Activated CD4-positive, alpha-beta T cell treated with anti-CD3 and anti-CD28 coated beads for 36 hours (primary cell): Measurements from ENCODE around the gene PLOD3. TPM values are rescaled to one million over a fixed set of nuclear protein-coding genes. Genes with fewer than 3 reads are reported as not detected.
A peak's percentile ranks its signal among the peaks of the same experiment; 100 is the strongest.
"Not testable (repeated sequence)": the region's sequence is repeated elsewhere in the genome, so short reads cannot be mapped to it uniquely, and the experiment has no call there.

Experiments used
- ATAC-seq: fragments of 200-7000 bp; cut with Tn5 transposase; one replicate; pipeline ENCODE4 v1.10.0; 2021; ENCODE audit warnings: mild to moderate bottlenecking, moderate library complexity
- CTCF ChIA-PET: fragments of 350-600 bp; sonication (Branson Sonifier 250); formaldehyde crosslinking; loops from one replicate; lab custom pipeline; 2021; ENCODE audit warnings: antibody characterized with exemption; lab: Charles Lee
- POLR2A ChIA-PET: fragments of 350-600 bp; sonication (Branson Sonifier 250); formaldehyde crosslinking; loops from one replicate; lab custom pipeline; 2021; ENCODE audit warnings: antibody characterized with exemption, inconsistent platforms; lab: Charles Lee
- DNase-seq: peaks from one replicate; pipeline ENCODE4 v3.0.0-alpha.2; 2020
- H3K27ac Mint-ChIP-seq: one replicate; pipeline ENCODE4 v1.8.0; 2021; ENCODE audit warnings: mixed read lengths
- H3K27me3 Mint-ChIP-seq: one replicate; pipeline ENCODE4 v1.8.0; 2021; ENCODE audit warnings: mixed read lengths
- H3K36me3 Mint-ChIP-seq: one replicate; pipeline ENCODE4 v1.8.0; 2021; ENCODE audit warnings: low read depth, mixed read lengths
- H3K4me1 Mint-ChIP-seq: one replicate; pipeline ENCODE4 v1.8.0; 2021; ENCODE audit warnings: mixed read lengths
- H3K4me3 Mint-ChIP-seq: one replicate; pipeline ENCODE4 v1.8.0; 2021; ENCODE audit warnings: mild to moderate bottlenecking, moderate library complexity, mixed read lengths
- H3K9me3 Mint-ChIP-seq: one replicate; pipeline ENCODE4 v1.8.0; 2021; ENCODE audit warnings: low read depth, mixed read lengths
- intact Hi-C, 2 experiments: fragments of 100-400 bp; cut with DNase I in 1 of 2; cut with micrococcal nuclease in 1 of 2; formaldehyde crosslinking; loops; one replicate each; pipeline versions ENCODE4 v1.14.2 to v1.15.1; 2022 to 2024; cut with DNase I, micrococcal nuclease
- total RNA-seq, 2 experiments: library from RNA; stranded (reverse); gene quantifications; one replicate each; pipeline ENCODE4 v1.2.3, GENCODE V29; 2021

Gene PLOD3
- 10 to 100 TPM; 30.7 to 35.9 TPM for total RNA-seq

DNA sequence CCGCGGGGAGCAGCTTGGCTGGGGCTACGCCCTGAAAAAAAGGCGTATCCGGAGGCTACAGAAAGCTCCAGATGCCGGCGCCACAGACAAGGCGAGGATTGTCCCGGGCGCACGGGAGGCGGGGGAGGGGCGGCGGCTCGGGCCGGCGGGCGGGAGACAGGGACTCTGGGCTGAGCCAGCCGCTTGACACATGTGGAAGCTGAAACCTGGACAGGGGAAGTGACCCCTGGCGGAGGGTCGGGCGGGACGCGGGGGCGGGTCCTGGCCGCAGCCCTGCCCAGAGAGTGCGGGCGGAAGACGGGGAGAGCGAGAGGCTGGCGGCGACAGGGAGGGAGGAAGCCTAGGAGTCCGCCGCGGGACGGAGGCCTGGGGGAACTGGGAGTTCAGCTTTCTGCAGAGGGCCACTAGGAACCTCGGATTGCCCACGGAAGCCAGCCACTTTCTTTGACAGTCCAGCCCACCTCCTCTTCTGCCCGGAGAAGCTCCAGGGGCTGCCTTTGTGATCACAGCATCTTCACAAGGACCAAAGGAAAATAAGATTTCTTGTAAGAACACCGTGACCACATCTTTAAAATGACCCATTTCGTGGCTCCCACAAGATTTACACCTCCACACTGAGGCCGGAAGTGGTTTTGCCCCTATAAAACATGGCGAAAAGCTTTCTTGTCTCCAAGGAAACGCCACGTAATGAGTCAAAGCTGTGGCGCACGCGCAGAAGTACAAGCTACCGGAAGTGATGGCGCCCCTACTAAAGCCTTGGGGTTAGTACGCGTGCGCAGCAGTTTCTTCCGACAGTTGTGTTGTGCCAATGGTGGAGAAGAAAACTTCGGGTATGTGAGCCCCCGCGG is at the start of gene PLOD3, which contains the start of gene ZNHIT1:
TSS of gene PLOD3 (minus strand) at position 194 of the 848 bp plus-strand sequence. CDS start 307 bp downstream, outside the sequence.
TSS of gene ZNHIT1 (plus strand) at position 778 of the 848 bp plus-strand sequence. CDS start at position 809, 31 bp downstream.
- Mint-ChIP-seq H3K4me3 (peak within 1 kb of the TSS; percentile 99), H3K4me1 (peaks cover 31% of the 10 kb centered on the region), H3K36me3 (peaks cover 18% of the 10 kb centered on the region), H3K27me3 (no peaks in the 10 kb centered on the region), H3K9me3 (no peaks in the 10 kb centered on the region), H3K27ac (peak within 1 kb of the TSS; percentile 85)
- CTCF ChIA-PET: interaction anchor here (0.6 to 4.3 kb wide), 15 partner anchors 9 to 512 kb away, joined by 3 to 38 read pairs (median 6); partner anchors contain the start of genes FIS1 and POP7
- intact Hi-C loops: loop anchor here (1.0 to 10.0 kb wide), 12 partner anchors 27 to 510 kb away; partner anchors contain the start of genes AP1S1 (in 1 of the 2), IFT22 (in 1 of the 2), POP7 (in 1 of the 2) and SRRT (in 1 of the 2)
- POLR2A ChIA-PET: interaction anchor here (0.5 to 1.6 kb wide), 7 partner anchors 9 to 1920 kb away, joined by 3 to 9 read pairs (median 3); partner anchors contain the start of genes POP7 and SRRT
- DNase-seq (peak; percentile 97), ATAC-seq (peak; percentile 88)

- Mint-ChIP-seq H3K4me1 (no peaks in the 10 kb centered on the region), H3K4me3 (no peak overlapping the region), H3K27ac (no peak overlapping the region), H3K27me3 (peaks cover 4% of the 10 kb centered on the region), H3K36me3 (no peaks in the 10 kb centered on the region), H3K9me3 (no peaks in the 10 kb centered on the region)
- intact Hi-C loops: no loop called here
- ChIA-PET POLR2A (no interaction called here), CTCF (interaction anchor here (1.0 kb wide), 1 partner anchor 17 kb away, joined by 3 read pairs; no protein-coding TSS in a partner anchor)
- no peak for DNase-seq
- no peak for ATAC-seq
Measured at GRCh38 chr7:101265622-101266516, 48.5 kb upstream of the PLOD3 start.

- H3K36me3 Mint-ChIP-seq, POLR2A ChIA-PET, H3K9me3 Mint-ChIP-seq, intact Hi-C loops, DNase-seq, H3K4me3 Mint-ChIP-seq, CTCF ChIA-PET, ATAC-seq, H3K4me1 Mint-ChIP-seq, H3K27me3 Mint-ChIP-seq, H3K27ac Mint-ChIP-seq: not testable (repeated sequence)
Measured at GRCh38 chr7:101264102-101264706, 46.8 kb upstream of the PLOD3 start.

GRCh38 chr7:101258243-101258731 is 40.9 kb upstream of the PLOD3 start:
- DNase-seq (no peak), ATAC-seq (no peak)
- H3K27me3 Mint-ChIP-seq: peaks cover 5% of the 10 kb centered on the region
- POLR2A ChIA-PET: interaction anchor here (0.5 kb wide), 1 partner anchor 151 kb away, joined by 3 read pairs; no protein-coding TSS in a partner anchor
- no peak overlapping the region for H3K27ac Mint-ChIP-seq
- H3K4me1 Mint-ChIP-seq: no peaks in the 10 kb centered on the region
- intact Hi-C loops: no loop called here
- no peaks in the 10 kb centered on the region for H3K36me3 Mint-ChIP-seq
- no peaks in the 10 kb centered on the region for H3K9me3 Mint-ChIP-seq
- CTCF ChIA-PET: interaction anchor here (0.6 to 2.0 kb wide), 6 partner anchors 24 to 624 kb away, joined by 3 to 6 read pairs (median 3); no protein-coding TSS in a partner anchor
- no peak overlapping the region for H3K4me3 Mint-ChIP-seq

DNA sequence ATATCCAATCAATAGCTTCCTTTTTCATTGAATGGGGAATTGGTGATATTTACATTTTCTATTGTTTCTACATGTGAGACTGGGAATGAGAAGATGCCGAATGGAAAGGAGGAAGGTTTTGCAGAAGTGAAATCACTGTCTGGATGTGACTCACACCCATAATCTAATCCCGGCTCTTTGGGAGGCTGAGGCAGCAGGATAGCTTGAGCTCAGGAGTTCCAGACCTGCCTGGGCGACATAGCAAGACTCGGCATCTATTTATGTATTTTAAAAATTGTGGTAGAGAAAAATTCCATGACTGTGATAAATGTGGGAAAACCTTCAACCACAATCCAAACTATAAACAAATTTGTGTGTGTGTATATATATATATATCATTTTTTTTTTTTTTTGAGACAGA is 38.4 kb upstream of the PLOD3 start:
- intact Hi-C loops: no loop called here
- ChIA-PET CTCF (interaction anchor here (0.7 to 5.2 kb wide), 4 partner anchors 11 to 1069 kb away, joined by 3 to 44 read pairs (median 6); partner anchors contain the start of gene FIS1), POLR2A (interaction anchor here (0.6 kb wide), 1 partner anchor 1207 kb away, joined by 7 read pairs; no protein-coding TSS in a partner anchor)

DNA sequence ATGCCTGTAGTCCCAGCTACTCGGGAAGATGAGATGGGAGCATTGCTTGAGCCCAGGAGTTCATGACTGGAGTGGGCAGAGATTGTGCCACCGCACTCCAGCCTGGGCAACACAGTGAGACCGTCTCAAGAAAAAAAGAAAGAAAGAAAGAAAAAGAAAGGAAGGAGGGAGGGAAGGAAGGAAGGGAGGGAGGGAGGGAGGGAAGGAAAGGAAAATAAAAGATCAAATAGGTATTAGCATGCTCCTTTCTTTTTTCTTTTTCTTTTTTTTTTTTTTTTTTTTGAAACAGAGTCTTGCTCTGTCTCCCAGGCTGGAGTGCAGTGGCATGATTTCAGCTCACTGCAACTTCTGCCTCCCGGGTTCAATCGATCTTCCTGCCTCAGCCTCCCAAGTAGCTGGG is 35.8 kb upstream of the PLOD3 start:
- H3K27ac Mint-ChIP-seq, ATAC-seq, DNase-seq, H3K36me3 Mint-ChIP-seq, POLR2A ChIA-PET, H3K27me3 Mint-ChIP-seq, H3K9me3 Mint-ChIP-seq: not testable (repeated sequence)
- CTCF ChIA-PET: interaction anchor here (1.3 to 5.2 kb wide), 2 partner anchors 9 to 37 kb away, joined by 5 to 44 read pairs; partner anchors contain the start of gene FIS1
- H3K4me1 Mint-ChIP-seq: peaks cover 21% of the 10 kb centered on the region
- intact Hi-C loops: loop anchor here in 1 of 2 experiments (2.0 kb wide), 1 partner anchor 34 kb away; the partner anchor contains the start of gene ZNHIT1
- H3K4me3 Mint-ChIP-seq: peak overlapping the region; percentile 96

More for the DNA sequence above, 38.4 kb upstream of the PLOD3 start:
- Mint-ChIP-seq H3K9me3 (no peaks in the 10 kb centered on the region), H3K36me3 (peaks cover 7% of the 10 kb centered on the region), H3K27ac (no peak overlapping the region), H3K27me3 (peaks cover 5% of the 10 kb centered on the region), H3K4me1 (peaks cover 11% of the 10 kb centered on the region), H3K4me3 (no peak overlapping the region)
- ATAC-seq (no peak), DNase-seq (no peak)

GRCh38 chr7:101251871-101252659 is 34.7 kb upstream of the PLOD3 start:
- peak overlapping the region; percentile 96 for H3K27ac Mint-ChIP-seq
- POLR2A ChIA-PET: interaction anchor here (0.9 to 1.0 kb wide), 2 partner anchors 8 to 34 kb away, joined by 3 read pairs; partner anchors contain the start of genes PLOD3 and ZNHIT1
- H3K4me3 Mint-ChIP-seq: peak overlapping the region; percentile 96
- CTCF ChIA-PET: interaction anchor here (0.6 to 5.2 kb wide), 5 partner anchors 8 to 108 kb away, joined by 3 to 44 read pairs (median 10); partner anchors contain the start of genes FIS1, PLOD3 and ZNHIT1
- H3K4me1 Mint-ChIP-seq: peaks cover 26% of the 10 kb centered on the region
- no peaks in the 10 kb centered on the region for H3K9me3 Mint-ChIP-seq
- H3K36me3 Mint-ChIP-seq: peaks cover 14% of the 10 kb centered on the region
- peaks cover 5% of the 10 kb centered on the region for H3K27me3 Mint-ChIP-seq
- intact Hi-C loops: loop anchor here (1.0 to 2.0 kb wide), 8 partner anchors 8 to 666 kb away; partner anchors contain the start of genes TRIM56 (in 2 of the 2), ZNHIT1 (in 2 of the 2), AP1S1 (in 1 of the 2) and FBXO24 (in 1 of the 2)
- ATAC-seq (peak; percentile 100), DNase-seq (peak; percentile 99)

- ATAC-seq (no peak), DNase-seq (no peak)
- Mint-ChIP-seq H3K4me3 (peak overlapping the region; percentile 96), H3K27me3 (peaks cover 3% of the 10 kb centered on the region), H3K27ac (peak overlapping the region; percentile 42), H3K9me3 (no peaks in the 10 kb centered on the region), H3K4me1 (peaks cover 33% of the 10 kb centered on the region), H3K36me3 (peaks cover 19% of the 10 kb centered on the region)
- POLR2A ChIA-PET: interaction anchor here (0.5 to 0.7 kb wide), 2 partner anchors 22 to 355 kb away, joined by 3 read pairs; no protein-coding TSS in a partner anchor
- CTCF ChIA-PET: no interaction called here
- intact Hi-C loops: no loop called here
Measured at GRCh38 chr7:101250324-101250723, 32.9 kb upstream of the PLOD3 start.

- ATAC-seq (no peak), DNase-seq (no peak)
- peaks cover 44% of the 10 kb centered on the region for H3K4me1 Mint-ChIP-seq
- no peaks in the 10 kb centered on the region for H3K27me3 Mint-ChIP-seq
- no peaks in the 10 kb centered on the region for H3K9me3 Mint-ChIP-seq
- intact Hi-C loops: loop anchor here in 1 of 2 experiments (10.0 kb wide), 1 partner anchor 573 kb away; the partner anchor contains the start of gene GNB2
- CTCF ChIA-PET: interaction anchor here (0.7 kb wide), 1 partner anchor 31 kb away, joined by 3 read pairs; the partner anchor contains the start of genes PLOD3 and ZNHIT1
- no peak overlapping the region for H3K27ac Mint-ChIP-seq
- POLR2A ChIA-PET: interaction anchor here (0.6 to 0.7 kb wide), 3 partner anchors 131 to 373 kb away, joined by 3 to 4 read pairs (median 3); partner anchors contain the start of gene SRRT
- H3K4me3 Mint-ChIP-seq: no peak overlapping the region
- H3K36me3 Mint-ChIP-seq: peaks cover 29% of the 10 kb centered on the region
Measured at GRCh38 chr7:101248276-101248675, 30.9 kb upstream of the PLOD3 start.
